HG03175 (cell line): ENCODE data around the gene PTAFR.

Source experiments
- ATAC-seq: cut with Tn5 transposase; IDR thresholded peaks from one replicate; pipeline ENCODE4 v1.9.1; 2021; ENCODE audit warnings: mild to moderate bottlenecking, moderate library complexity; ENCODE audit not compliant: unreplicated experiment

Gene PTAFR

GRCh38 chr1:28126212-28126611 is 50.3 kb downstream of the PTAFR start:
- no peak for ATAC-seq

GRCh38 chr1:28123461-28123961 is 53.0 kb downstream of the PTAFR start:
- ATAC-seq = no peak

- ATAC-seq = no peak
Measured at GRCh38 chr1:28122183-28122582, 54.3 kb downstream of the PTAFR start.

GRCh38 chr1:28119556-28119955 is 56.9 kb downstream of the PTAFR start:
- ATAC-seq = no peak

GRCh38 chr1:28118640-28119307 is 57.7 kb downstream of the PTAFR start:
- no peak for ATAC-seq

GRCh38 chr1:28115267-28115666 is 61.2 kb downstream of the PTAFR start:
- no peak for ATAC-seq

- ATAC-seq = no peak
Measured at GRCh38 chr1:28114844-28115243, 61.6 kb downstream of the PTAFR start.

- ATAC-seq = no peak
Measured at GRCh38 chr1:28113242-28113572, 63.3 kb downstream of the PTAFR start.

- no peak for ATAC-seq
Measured at GRCh38 chr1:28112388-28113241, 63.9 kb downstream of the PTAFR start.

- ATAC-seq = peak; percentile 77
Measured at GRCh38 chr1:28111157-28111556, 65.3 kb downstream of the PTAFR start.

- ATAC-seq = no peak
Measured at GRCh38 chr1:28110555-28110954, 65.9 kb downstream of the PTAFR start.

GRCh38 chr1:28109639-28110038 is 66.9 kb downstream of the PTAFR start:
- no peak for ATAC-seq

- ATAC-seq = no peak
Measured at GRCh38 chr1:28108001-28108400, 68.5 kb downstream of the PTAFR start.

- no peak for ATAC-seq
Measured at GRCh38 chr1:28104866-28105467, 71.5 kb downstream of the PTAFR start.

GRCh38 chr1:28102189-28102588 is 74.3 kb downstream of the PTAFR start:
- no peak for ATAC-seq

- ATAC-seq = no peak
Measured at GRCh38 chr1:28099050-28099769, 77.3 kb downstream of the PTAFR start.
